ENCODE results near the gene HTR2B. TPM values are rescaled to one million over a fixed set of nuclear protein-coding genes. Genes with fewer than 3 reads are reported as not detected.
A peak's percentile ranks its signal among the peaks of the same experiment; 100 is the strongest.

The HTR2B gene
- total RNA-seq, 1 donor from 2014 or later: 3.1 TPM

- TF ChIP-seq, protein P1, sequence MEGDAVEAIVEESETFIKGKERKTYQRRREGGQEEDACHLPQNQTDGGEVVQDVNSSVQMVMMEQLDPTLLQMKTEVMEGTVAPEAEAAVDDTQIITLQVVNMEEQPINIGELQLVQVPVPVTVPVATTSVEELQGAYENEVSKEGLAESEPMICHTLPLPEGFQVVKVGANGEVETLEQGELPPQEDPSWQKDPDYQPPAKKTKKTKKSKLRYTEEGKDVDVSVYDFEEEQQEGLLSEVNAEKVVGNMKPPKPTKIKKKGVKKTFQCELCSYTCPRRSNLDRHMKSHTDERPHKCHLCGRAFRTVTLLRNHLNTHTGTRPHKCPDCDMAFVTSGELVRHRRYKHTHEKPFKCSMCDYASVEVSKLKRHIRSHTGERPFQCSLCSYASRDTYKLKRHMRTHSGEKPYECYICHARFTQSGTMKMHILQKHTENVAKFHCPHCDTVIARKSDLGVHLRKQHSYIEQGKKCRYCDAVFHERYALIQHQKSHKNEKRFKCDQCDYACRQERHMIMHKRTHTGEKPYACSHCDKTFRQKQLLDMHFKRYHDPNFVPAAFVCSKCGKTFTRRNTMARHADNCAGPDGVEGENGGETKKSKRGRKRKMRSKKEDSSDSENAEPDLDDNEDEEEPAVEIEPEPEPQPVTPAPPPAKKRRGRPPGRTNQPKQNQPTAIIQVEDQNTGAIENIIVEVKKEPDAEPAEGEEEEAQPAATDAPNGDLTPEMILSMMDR (IDR thresholded peaks at IDR 0.05): no peak
- DNase-seq (ENCODE audit: extremely low spot score, unreplicated experiment): no peak
- H3K4me3 Mint-ChIP-seq (ENCODE audit: unreplicated experiment): peak overlapping the region; percentile 30
- peak overlapping the region; percentile 76 for H3K27ac Mint-ChIP-seq (ENCODE audit: unreplicated experiment)
- H3K36me3 Mint-ChIP-seq (ENCODE audit: unreplicated experiment): peaks cover 21% of the 10 kb centered on the region
- H3K9me3 Mint-ChIP-seq (ENCODE audit: unreplicated experiment): no peaks in the 10 kb centered on the region
- H3K27me3 Mint-ChIP-seq (ENCODE audit: unreplicated experiment): no peaks in the 10 kb centered on the region
- peaks cover 66% of the 10 kb centered on the region for H3K4me1 Mint-ChIP-seq (ENCODE audit: unreplicated experiment)
These were observed 6.8 kb downstream of the HTR2B start for GRCh38 chr2:231117922-231118613.

GRCh38 chr2:231117148-231117547, 7.7 kb downstream of the HTR2B start:
- Mint-ChIP-seq H3K4me1 (ENCODE audit: unreplicated experiment) (peaks cover 75% of the 10 kb centered on the region), H3K9me3 (ENCODE audit: unreplicated experiment) (no peaks in the 10 kb centered on the region), H3K27me3 (ENCODE audit: unreplicated experiment) (no peaks in the 10 kb centered on the region), H3K36me3 (ENCODE audit: unreplicated experiment) (peaks cover 25% of the 10 kb centered on the region), H3K4me3 (ENCODE audit: unreplicated experiment) (no peak overlapping the region), H3K27ac (ENCODE audit: unreplicated experiment) (peak overlapping the region; percentile 50)
- TF ChIP-seq, protein P1 (IDR thresholded peaks at IDR 0.05): no peak
- no peak for DNase-seq (ENCODE audit: extremely low spot score, unreplicated experiment)

- TF ChIP-seq, protein P1 (IDR thresholded peaks at IDR 0.05): no peak
- Mint-ChIP-seq H3K4me3 (ENCODE audit: unreplicated experiment) (no peak overlapping the region), H3K36me3 (ENCODE audit: unreplicated experiment) (peaks cover 26% of the 10 kb centered on the region), H3K4me1 (ENCODE audit: unreplicated experiment) (peaks cover 87% of the 10 kb centered on the region), H3K9me3 (ENCODE audit: unreplicated experiment) (no peaks in the 10 kb centered on the region), H3K27ac (ENCODE audit: unreplicated experiment) (peak overlapping the region; percentile 70), H3K27me3 (ENCODE audit: unreplicated experiment) (no peaks in the 10 kb centered on the region)
- DNase-seq (ENCODE audit: extremely low spot score, unreplicated experiment): no peak
These were observed 9.2 kb downstream of the HTR2B start for GRCh38 chr2:231115651-231116050.

GRCh38 chr2:231113489-231113888, 11.4 kb downstream of the HTR2B start:
- Mint-ChIP-seq H3K4me1 (ENCODE audit: unreplicated experiment) (peaks cover 85% of the 10 kb centered on the region), H3K36me3 (ENCODE audit: unreplicated experiment) (peaks cover 31% of the 10 kb centered on the region), H3K27ac (ENCODE audit: unreplicated experiment) (peak overlapping the region; percentile 97), H3K9me3 (ENCODE audit: unreplicated experiment) (no peaks in the 10 kb centered on the region), H3K4me3 (ENCODE audit: unreplicated experiment) (no peak overlapping the region), H3K27me3 (ENCODE audit: unreplicated experiment) (no peaks in the 10 kb centered on the region)
- DNase-seq (ENCODE audit: extremely low spot score, unreplicated experiment): no peak
- TF ChIP-seq, protein P1 (IDR thresholded peaks at IDR 0.05): no peak

GRCh38 chr2:231111987-231112386, 12.9 kb downstream of the HTR2B start:
- peak overlapping the region; percentile 97 for H3K27ac Mint-ChIP-seq (ENCODE audit: unreplicated experiment)
- TF ChIP-seq, protein P1 (IDR thresholded peaks at IDR 0.05): no peak
- H3K36me3 Mint-ChIP-seq (ENCODE audit: unreplicated experiment): peaks cover 33% of the 10 kb centered on the region
- peaks cover 74% of the 10 kb centered on the region for H3K4me1 Mint-ChIP-seq (ENCODE audit: unreplicated experiment)
- H3K27me3 Mint-ChIP-seq (ENCODE audit: unreplicated experiment): no peaks in the 10 kb centered on the region
- no peak overlapping the region for H3K4me3 Mint-ChIP-seq (ENCODE audit: unreplicated experiment)
- H3K9me3 Mint-ChIP-seq (ENCODE audit: unreplicated experiment): no peaks in the 10 kb centered on the region
- no peak for DNase-seq (ENCODE audit: extremely low spot score, unreplicated experiment)
